RWPE1 (cell line): ENCODE measurements around the gene SLC4A4.

Experiments used
- CTCF ChIA-PET: fragments of 350-600 bp; sonication (Branson Sonifier 250); formaldehyde crosslinking; extraction: SDS; loops from one replicate; lab custom pipeline; 2021; lab: Yijun Ruan, JAX
- POLR2A ChIA-PET: fragments of 400-600 bp; formaldehyde crosslinking; extraction: SDS; loops from one replicate; lab custom pipeline; 2020; ENCODE audit warnings: antibody characterized with exemption; ENCODE audit not compliant: low non-redundant PET; lab: Yijun Ruan, JAX
- DNase-seq: peaks from one replicate; pipeline ENCODE4 v3.0.0; 2012; ENCODE audit warnings: low spot score
- H3K27ac ChIP-seq: fragments of 450-650 bp; 2 replicates; pipeline ENCODE4 v1.5.1; 2017
- TF ChIP-seq, protein P1 (sequence below): fragments of 450-650 bp; conservative IDR thresholded peaks from 2 replicates; pipeline ENCODE4 v1.5.1; 2017; ENCODE audit warnings: low read depth, mild to moderate bottlenecking

The SLC4A4 gene

GRCh38 chr4:71361476-71361875 is 22.7 kb downstream of the SLC4A4 start:
- ChIA-PET POLR2A (no interaction called here), CTCF (no interaction called here)
- TF ChIP-seq, protein P1, sequence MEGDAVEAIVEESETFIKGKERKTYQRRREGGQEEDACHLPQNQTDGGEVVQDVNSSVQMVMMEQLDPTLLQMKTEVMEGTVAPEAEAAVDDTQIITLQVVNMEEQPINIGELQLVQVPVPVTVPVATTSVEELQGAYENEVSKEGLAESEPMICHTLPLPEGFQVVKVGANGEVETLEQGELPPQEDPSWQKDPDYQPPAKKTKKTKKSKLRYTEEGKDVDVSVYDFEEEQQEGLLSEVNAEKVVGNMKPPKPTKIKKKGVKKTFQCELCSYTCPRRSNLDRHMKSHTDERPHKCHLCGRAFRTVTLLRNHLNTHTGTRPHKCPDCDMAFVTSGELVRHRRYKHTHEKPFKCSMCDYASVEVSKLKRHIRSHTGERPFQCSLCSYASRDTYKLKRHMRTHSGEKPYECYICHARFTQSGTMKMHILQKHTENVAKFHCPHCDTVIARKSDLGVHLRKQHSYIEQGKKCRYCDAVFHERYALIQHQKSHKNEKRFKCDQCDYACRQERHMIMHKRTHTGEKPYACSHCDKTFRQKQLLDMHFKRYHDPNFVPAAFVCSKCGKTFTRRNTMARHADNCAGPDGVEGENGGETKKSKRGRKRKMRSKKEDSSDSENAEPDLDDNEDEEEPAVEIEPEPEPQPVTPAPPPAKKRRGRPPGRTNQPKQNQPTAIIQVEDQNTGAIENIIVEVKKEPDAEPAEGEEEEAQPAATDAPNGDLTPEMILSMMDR = no peak
- no peak for DNase-seq
- no peak overlapping the region for H3K27ac ChIP-seq

- ChIA-PET CTCF (no interaction called here), POLR2A (no interaction called here)
- TF ChIP-seq, protein P1 = no peak
- DNase-seq = no peak
- H3K27ac ChIP-seq = no peak overlapping the region
Observed at GRCh38 chr4:71366766-71367165, 27.9 kb downstream of the SLC4A4 start.

GRCh38 chr4:71367546-71367945 is 28.7 kb downstream of the SLC4A4 start:
- TF ChIP-seq, protein P1 = no peak
- ChIA-PET POLR2A (no interaction called here), CTCF (interaction anchor here (0.6 kb wide), 1 partner anchor 301 kb away, joined by 4 read pairs; no protein-coding TSS in a partner anchor)
- no peak overlapping the region for H3K27ac ChIP-seq
- no peak for DNase-seq

DNA sequence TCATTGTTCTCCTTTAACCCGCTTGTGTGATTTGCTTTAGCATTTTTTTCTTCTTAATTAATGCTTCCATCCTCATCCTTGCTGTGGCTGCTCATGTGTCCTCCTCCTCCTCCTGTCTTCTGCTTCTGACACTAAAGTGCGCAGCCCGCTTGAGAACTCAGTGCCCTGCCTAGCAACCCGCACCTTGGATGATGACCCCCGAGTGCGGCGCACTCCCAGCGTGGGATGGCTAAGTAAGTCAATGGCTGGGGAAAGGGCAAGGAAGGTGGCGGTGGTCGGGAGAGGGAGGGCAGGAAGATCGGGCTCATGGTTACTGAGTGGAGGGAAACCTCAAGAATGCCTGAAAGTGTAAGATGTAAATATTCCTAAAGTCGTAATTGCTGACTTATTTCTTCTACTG is 30.1 kb downstream of the SLC4A4 start:
- no peak overlapping the region for H3K27ac ChIP-seq
- POLR2A ChIA-PET = no interaction called here
- TF ChIP-seq, protein P1 = no peak
- CTCF ChIA-PET = interaction anchor here (0.6 kb wide), 1 partner anchor 972 kb away, joined by 3 read pairs; no protein-coding TSS in a partner anchor
- no peak for DNase-seq

DNA sequence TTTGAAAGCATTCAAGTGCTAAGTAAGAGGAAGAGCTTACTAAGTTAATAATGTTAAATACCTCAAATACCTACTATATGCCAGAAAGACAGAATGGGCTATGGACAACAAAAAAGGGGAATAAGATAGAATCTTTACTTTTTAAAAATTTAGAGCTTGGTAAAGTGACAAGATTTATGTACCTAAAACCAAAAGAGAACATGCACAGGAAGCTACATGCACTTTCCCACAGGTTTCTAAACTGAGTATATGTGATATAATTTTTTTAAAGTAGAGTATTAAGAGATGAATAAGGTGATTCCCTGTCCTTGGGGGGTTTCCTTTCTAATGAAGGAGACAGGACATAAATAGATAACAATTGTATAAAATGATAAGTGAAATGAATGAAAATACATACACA is 30.7 kb downstream of the SLC4A4 start:
- TF ChIP-seq, protein P1 = no peak
- DNase-seq = no peak
- H3K27ac ChIP-seq = no peak overlapping the region
- ChIA-PET CTCF (interaction anchor here (0.7 kb wide), 1 partner anchor 21 kb away, joined by 5 read pairs; no protein-coding TSS in a partner anchor), POLR2A (no interaction called here)

DNA sequence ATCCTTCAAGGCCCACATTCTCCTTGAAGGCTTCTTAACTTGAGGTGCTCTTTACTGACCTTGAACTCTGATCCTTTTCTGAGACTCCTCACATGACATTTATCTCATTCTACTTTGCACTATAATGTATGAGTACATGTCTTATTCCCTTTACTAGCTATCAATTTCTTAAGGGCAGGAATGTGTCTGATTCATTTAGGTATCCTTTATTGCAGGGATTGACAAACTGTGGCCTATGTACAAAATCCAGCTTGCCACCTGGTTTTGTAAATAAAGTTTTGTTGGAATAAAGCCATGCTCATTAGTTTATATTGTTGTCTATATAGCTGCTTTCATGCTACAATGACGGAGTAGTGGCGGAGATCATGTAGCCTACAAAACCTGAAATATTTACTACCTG is 36.7 kb downstream of the SLC4A4 start:
- no peak for DNase-seq
- ChIA-PET CTCF (no interaction called here), POLR2A (no interaction called here)
- H3K27ac ChIP-seq = no peak overlapping the region
- TF ChIP-seq, protein P1 = no peak
